ENCODE results near the gene ACTR8. TPM values are rescaled to one million over a fixed set of nuclear protein-coding genes. Genes with fewer than 3 reads are reported as not detected.

Gene ACTR8
- polyA plus RNA-seq, 3 donors, result 8.3 to 12.2 (median 10.7) TPM

- intact Hi-C loops (cut with micrococcal nuclease), result loop anchor here in 1 of 2 donors (5.0 kb wide), 1 partner anchor 544 kb away; the partner anchor contains the start of gene DCP1A
- H3K79me2 ChIP-seq (ENCODE audit: insufficient read depth, low read length), result peaks cover 41% of the 10 kb centered on the region
- peak within 1 kb of the TSS; percentile 79 to 95 (median 92) for H3K4me3 ChIP-seq (replicated peaks in 1 of 3; ENCODE audit: low read depth in 2 of 3, low read length in 3 of 3)
- H2AFZ ChIP-seq (ENCODE audit: insufficient read depth, low read depth, low read length, poor library complexity, severe bottlenecking), result peak within 1 kb of the TSS; percentile 60
- H3K27ac ChIP-seq (ENCODE audit: low read depth in 1 of 2, low read length in 2 of 2), result peak within 1 kb of the TSS; percentile 74 to 96
- no peaks in the 10 kb centered on the region for H3K9me3 ChIP-seq (replicated peaks in 1 of 2; ENCODE audit: control insufficient read depth in 1 of 2, insufficient read depth in 1 of 2, low read length in 2 of 2)
- peaks cover 7 to 18% of the 10 kb centered on the region in 2 donors for H3K36me3 ChIP-seq (replicated peaks in 1 of 2; ENCODE audit: control insufficient read depth in 1 of 2, insufficient read depth in 2 of 2, low read length in 2 of 2)
- peak within 1 kb of the TSS; percentile 84 for H3K4me2 ChIP-seq (replicated peaks; ENCODE audit: extremely low read depth, low read length, poor library complexity, severe bottlenecking)
- H3K9me3 Mint-ChIP-seq, result peaks cover 0 to 12% (median 2%) of the 10 kb centered on the region in 7 donors
- peaks cover 26 to 40% of the 10 kb centered on the region in 2 donors for H3K36me3 Mint-ChIP-seq
- H3K9ac ChIP-seq (ENCODE audit: insufficient read depth, low read length, poor library complexity, severe bottlenecking), result peak within 1 kb of the TSS; percentile 95
- H3K4me3 Mint-ChIP-seq, result peak within 1 kb of the TSS; percentile 85 to 89
- H3K27ac Mint-ChIP-seq, result peak within 1 kb of the TSS; percentile 95 to 99 (median 98)
- peaks cover 4% of the 10 kb centered on the region for H4K20me1 ChIP-seq (ENCODE audit: insufficient read depth, low read length)
- under 1% methylated on average over 67 of the region's 73 CpGs for WGBS (ENCODE audit: insufficient coverage)
- peaks cover 25 to 35% of the 10 kb centered on the region in 2 donors for H3K27me3 ChIP-seq (ENCODE audit: control insufficient read depth in 2 of 2, insufficient read depth in 2 of 2, low read length in 2 of 2)
- TF ChIP-seq CTCF (IDR thresholded peaks at IDR 0.05), result no peak
- H3K4me1 Mint-ChIP-seq, result peaks cover 26% of the 10 kb centered on the region
- DNase-seq, result peak; percentile 99 to 100 (median 100)
- peaks cover 9 to 23% (median 20%) of the 10 kb centered on the region in 3 donors for H3K27me3 Mint-ChIP-seq (ENCODE audit: low read depth in 3 of 3)
- peaks cover 19 to 22% of the 10 kb centered on the region in 2 donors for H3K4me1 ChIP-seq (ENCODE audit: control insufficient read depth in 1 of 2, insufficient read depth in 2 of 2, low read length in 2 of 2)
Measured at GRCh38 chr3:53891497-53892285, 9.7 kb upstream of the ACTR8 start, which contains the start of gene SELENOK. Gene SELENOK, minus strand, starts transcription at chr3:53891859.

- Histone ChIP-seq H3K36me3 (replicated peaks in 1 of 2; ENCODE audit: control insufficient read depth in 1 of 2, insufficient read depth in 2 of 2, low read length in 2 of 2) (peaks cover 9 to 26% of the 10 kb centered on the region in 2 donors), H3K79me2 (ENCODE audit: insufficient read depth, low read length) (peaks cover 41% of the 10 kb centered on the region), H3K9me3 (replicated peaks in 1 of 2; ENCODE audit: control insufficient read depth in 1 of 2, insufficient read depth in 1 of 2, low read length in 2 of 2) (no peaks in the 10 kb centered on the region), H3K4me2 (replicated peaks; ENCODE audit: extremely low read depth, low read length, poor library complexity, severe bottlenecking) (peak overlapping the region; percentile 84), H3K9ac (ENCODE audit: insufficient read depth, low read length, poor library complexity, severe bottlenecking) (peak overlapping the region; percentile 95), H2AFZ (ENCODE audit: insufficient read depth, low read depth, low read length, poor library complexity, severe bottlenecking) (peak overlapping the region; percentile 47), H3K4me3 (replicated peaks in 1 of 3; ENCODE audit: low read depth in 2 of 3, low read length in 3 of 3) (peak overlapping the region; percentile 79 to 95 (median 92)), H3K4me1 (ENCODE audit: control insufficient read depth in 1 of 2, insufficient read depth in 2 of 2, low read length in 2 of 2) (peaks cover 19 to 22% of the 10 kb centered on the region in 2 donors), H3K27ac (ENCODE audit: low read depth in 1 of 2, low read length in 2 of 2) (peak overlapping the region; percentile 74 to 96), H4K20me1 (ENCODE audit: insufficient read depth, low read length) (peaks cover 4% of the 10 kb centered on the region), H3K27me3 (ENCODE audit: control insufficient read depth in 2 of 2, insufficient read depth in 2 of 2, low read length in 2 of 2) (peaks cover 19 to 28% of the 10 kb centered on the region in 2 donors)
- peaks cover 0 to 12% (median 2%) of the 10 kb centered on the region in 7 donors for H3K9me3 Mint-ChIP-seq
- H3K36me3 Mint-ChIP-seq, result peaks cover 33 to 48% of the 10 kb centered on the region in 2 donors
- H3K4me3 Mint-ChIP-seq, result peak overlapping the region; percentile 85 to 89
- peaks cover 26% of the 10 kb centered on the region for H3K4me1 Mint-ChIP-seq
- no peak for TF ChIP-seq CTCF (IDR thresholded peaks at IDR 0.05)
- peak in 2 of 3 donors; percentile 4 to 39 for DNase-seq
- WGBS (ENCODE audit: insufficient coverage), result 11% methylated on average over 21 of the region's 21 CpGs
- H3K27ac Mint-ChIP-seq, result peak overlapping the region; percentile 95 to 99 (median 98)
- peaks cover 9 to 17% (median 15%) of the 10 kb centered on the region in 3 donors for H3K27me3 Mint-ChIP-seq (ENCODE audit: low read depth in 3 of 3)
- intact Hi-C loops (cut with micrococcal nuclease), result loop anchor here in 1 of 2 donors (5.0 kb wide), 1 partner anchor 544 kb away; the partner anchor contains the start of gene DCP1A
Measured at GRCh38 chr3:53890726-53891475, 8.9 kb upstream of the ACTR8 start.

All from CD14-positive monocyte (primary cell).